Endothelial cell (in vitro differentiated cells): ENCODE data around the gene FRAT2. TPM values are rescaled to one million over a fixed set of nuclear protein-coding genes. Genes with fewer than 3 reads are reported as not detected.
"Not testable (repeated sequence)": the region's sequence is repeated elsewhere in the genome, so short reads cannot be mapped to it uniquely, and the experiment has no call there.

ENCODE experiments used
- DNase-seq: peaks from one replicate; pipeline ENCODE4 v3.0.0; 2021; ENCODE audit warnings: low spot score
- H3K27ac Mint-ChIP-seq: one replicate; pipeline ENCODE4 v1.8.0; 2021; ENCODE audit warnings: mixed read lengths, inconsistent platforms; ENCODE audit not compliant: unreplicated experiment
- H3K27me3 Mint-ChIP-seq: one replicate; pipeline ENCODE4 v1.8.0; 2021; ENCODE audit warnings: mild to moderate bottlenecking, moderate library complexity, mixed read lengths, inconsistent platforms; ENCODE audit not compliant: unreplicated experiment
- H3K36me3 Mint-ChIP-seq: one replicate; pipeline ENCODE4 v1.8.0; 2021; ENCODE audit warnings: mild to moderate bottlenecking, low read depth, mixed read lengths, inconsistent platforms; ENCODE audit not compliant: unreplicated experiment
- H3K4me1 Mint-ChIP-seq: one replicate; pipeline ENCODE4 v1.8.0; 2021; ENCODE audit warnings: mild to moderate bottlenecking, mixed read lengths, inconsistent platforms; ENCODE audit not compliant: unreplicated experiment
- H3K4me3 Mint-ChIP-seq: one replicate; pipeline ENCODE4 v1.8.0; 2021; ENCODE audit warnings: mild to moderate bottlenecking, mixed read lengths, inconsistent platforms; ENCODE audit not compliant: unreplicated experiment
- H3K9me3 Mint-ChIP-seq: one replicate; pipeline ENCODE4 v1.8.0; 2021; ENCODE audit warnings: mixed read lengths, inconsistent platforms; ENCODE audit not compliant: unreplicated experiment
- total RNA-seq: library from RNA; stranded (reverse); fragmentation: NEBNext Ultra II Directional; extraction: Animal tissue kit (Norgen Biotek cat#: 25700); gene quantifications from one replicate; pipeline ENCODE4 v1.2.1, GENCODE V29; 2021; ENCODE audit not compliant: unreplicated experiment
- TF ChIP-seq, protein P1 (sequence below): fragments of 200-600 bp; sonication (generic); IDR thresholded peaks from one replicate; pipeline ENCODE4 v1.5.0; 2021; ENCODE audit warnings: antibody characterized with exemption; ENCODE audit not compliant: unreplicated experiment

Gene FRAT2
- total RNA-seq, 1 donor from 2014 or later = 25.6 TPM

DNA sequence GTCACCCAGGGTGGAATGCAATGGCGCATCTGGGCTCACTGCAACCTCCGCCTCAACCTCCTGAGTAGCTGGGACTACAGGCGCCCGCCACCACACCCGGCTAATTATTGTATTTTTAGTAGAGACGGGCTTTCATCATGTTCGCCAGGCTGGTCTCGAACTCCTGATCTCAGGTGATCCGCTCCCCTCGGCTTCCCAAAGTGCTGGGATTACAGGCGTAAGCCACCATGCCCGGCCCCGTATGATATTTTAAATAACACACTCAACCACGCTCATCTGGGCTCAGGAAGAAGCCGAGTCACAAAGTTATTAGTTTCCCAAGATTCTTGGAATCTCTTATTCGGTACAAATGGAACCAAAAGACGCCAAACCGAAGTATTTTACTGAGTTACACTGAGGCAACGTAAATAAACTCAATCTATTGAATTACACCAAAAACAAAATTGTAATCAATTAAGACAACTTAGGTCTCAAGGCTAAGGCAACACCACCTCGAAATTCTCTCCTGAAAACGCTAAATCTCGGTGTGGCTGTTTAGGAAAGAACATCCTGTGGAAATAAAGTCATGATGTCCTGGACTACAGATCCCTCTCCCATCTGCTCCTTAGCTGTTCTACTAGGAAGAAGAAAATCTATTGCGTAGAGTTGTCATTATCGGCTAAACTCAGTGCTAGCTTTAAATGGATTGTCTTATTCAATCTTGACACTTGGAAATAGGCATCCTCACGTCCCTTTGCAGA lies 43.0 kb downstream of the FRAT2 start:
- Mint-ChIP-seq H3K9me3 (no peaks in the 10 kb centered on the region), H3K4me3 (peak overlapping the region; percentile 92), H3K27me3 (peaks cover 7% of the 10 kb centered on the region), H3K36me3 (peaks cover 3% of the 10 kb centered on the region), H3K27ac (peak overlapping the region; percentile 99), H3K4me1 (peaks cover 13% of the 10 kb centered on the region)
- TF ChIP-seq, protein P1, sequence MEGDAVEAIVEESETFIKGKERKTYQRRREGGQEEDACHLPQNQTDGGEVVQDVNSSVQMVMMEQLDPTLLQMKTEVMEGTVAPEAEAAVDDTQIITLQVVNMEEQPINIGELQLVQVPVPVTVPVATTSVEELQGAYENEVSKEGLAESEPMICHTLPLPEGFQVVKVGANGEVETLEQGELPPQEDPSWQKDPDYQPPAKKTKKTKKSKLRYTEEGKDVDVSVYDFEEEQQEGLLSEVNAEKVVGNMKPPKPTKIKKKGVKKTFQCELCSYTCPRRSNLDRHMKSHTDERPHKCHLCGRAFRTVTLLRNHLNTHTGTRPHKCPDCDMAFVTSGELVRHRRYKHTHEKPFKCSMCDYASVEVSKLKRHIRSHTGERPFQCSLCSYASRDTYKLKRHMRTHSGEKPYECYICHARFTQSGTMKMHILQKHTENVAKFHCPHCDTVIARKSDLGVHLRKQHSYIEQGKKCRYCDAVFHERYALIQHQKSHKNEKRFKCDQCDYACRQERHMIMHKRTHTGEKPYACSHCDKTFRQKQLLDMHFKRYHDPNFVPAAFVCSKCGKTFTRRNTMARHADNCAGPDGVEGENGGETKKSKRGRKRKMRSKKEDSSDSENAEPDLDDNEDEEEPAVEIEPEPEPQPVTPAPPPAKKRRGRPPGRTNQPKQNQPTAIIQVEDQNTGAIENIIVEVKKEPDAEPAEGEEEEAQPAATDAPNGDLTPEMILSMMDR = no peak
- DNase-seq = no peak

DNA sequence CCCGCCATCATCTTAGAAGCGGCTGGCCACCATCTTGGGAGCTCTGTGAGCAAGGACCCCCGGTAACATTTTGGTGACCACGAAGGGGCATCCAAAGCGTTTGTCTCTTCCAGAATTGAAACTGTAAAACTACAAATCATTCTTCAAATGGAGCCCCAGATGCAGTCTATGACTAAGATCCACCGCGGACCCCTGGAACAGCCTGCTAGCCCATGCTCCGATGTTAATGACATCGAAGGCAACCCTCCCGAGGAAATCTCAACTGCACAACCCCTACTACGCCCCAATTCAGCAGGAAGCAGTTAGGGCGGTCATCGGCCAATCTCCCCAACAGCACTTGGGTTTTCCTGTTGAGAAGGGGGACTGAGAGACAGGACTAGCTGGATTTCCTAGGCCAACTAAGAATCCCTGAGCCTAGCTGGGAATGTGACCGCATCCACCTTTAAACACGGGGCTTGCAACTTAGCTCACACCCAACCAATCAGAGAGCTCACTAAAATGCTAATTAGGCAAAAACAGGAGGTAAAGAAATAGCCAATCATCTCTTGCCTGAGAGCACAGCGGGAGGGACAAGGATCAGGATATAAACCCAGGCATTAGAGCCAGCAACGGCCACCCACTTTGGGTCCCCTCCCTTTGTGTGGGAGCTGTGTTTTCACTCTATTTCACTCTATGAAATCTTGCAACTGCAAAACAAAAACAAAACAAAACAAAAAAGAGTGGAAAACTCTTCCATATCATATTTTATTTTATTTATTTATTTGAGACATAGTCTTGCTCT lies 43.8 kb downstream of the FRAT2 start:
- DNase-seq, H3K27me3 Mint-ChIP-seq, H3K9me3 Mint-ChIP-seq, H3K36me3 Mint-ChIP-seq: not testable (repeated sequence)
- H3K4me1 Mint-ChIP-seq = peaks cover 13% of the 10 kb centered on the region
- peak overlapping the region; percentile 77 for H3K27ac Mint-ChIP-seq
- peak overlapping the region; percentile 37 for H3K4me3 Mint-ChIP-seq

GRCh38 chr10:97290076-97290475 lies 44.5 kb downstream of the FRAT2 start:
- peak overlapping the region; percentile 12 for H3K4me3 Mint-ChIP-seq
- not testable (repeated sequence) for H3K27ac Mint-ChIP-seq, H3K36me3 Mint-ChIP-seq, H3K27me3 Mint-ChIP-seq, DNase-seq, H3K9me3 Mint-ChIP-seq
- H3K4me1 Mint-ChIP-seq = peaks cover 13% of the 10 kb centered on the region

Other genes with a start within 250 kb of the FRAT2 start
- 0.54 TPM for gene SLIT1, start 148.8 kb downstream of the FRAT2 start, total RNA-seq
- gene ARHGAP19, start 42.1 kb downstream of the FRAT2 start, total RNA-seq = 19.8 TPM
- gene FRAT1, start 15.5 kb downstream of the FRAT2 start, total RNA-seq = 8.0 TPM
- gene RRP12, start 66.6 kb upstream of the FRAT2 start, total RNA-seq = 19.5 TPM
- gene PGAM1, start 91.5 kb upstream of the FRAT2 start, total RNA-seq = 291 TPM
- 36.0 TPM for gene EXOSC1, start 111.3 kb upstream of the FRAT2 start, total RNA-seq
- 45.0 TPM for gene ZDHHC16, start 111.4 kb upstream of the FRAT2 start, total RNA-seq
- 127 TPM for gene MMS19, start 163.7 kb upstream of the FRAT2 start, total RNA-seq
- gene UBTD1, start 164.2 kb upstream of the FRAT2 start, total RNA-seq = 78.0 TPM
- 0.33 TPM for gene ANKRD2, start 238.1 kb upstream of the FRAT2 start, total RNA-seq
- 0.85 TPM for gene HOGA1, start 249.7 kb upstream of the FRAT2 start, total RNA-seq